Measurements from ENCODE around the gene DOK6.

Gene DOK6

GRCh38 chr18:69747388-69747787, 346.7 kb downstream of the DOK6 start:
- TF ChIP-seq EZH2phosphoT487 (IDR thresholded peaks at IDR 0.05; ENCODE audit: low read depth) (no peak), CTCF (IDR thresholded peaks at IDR 0.05; ENCODE audit: low read depth, low read length) (no peak)
- Histone ChIP-seq H3K4me2 (ENCODE audit: low read length) (no peak overlapping the region), H3K9ac (ENCODE audit: low read length) (no peak overlapping the region), H3K27ac (ENCODE audit: low read length) (no peak overlapping the region), H2AFZ (ENCODE audit: low read depth, low read length) (no peak overlapping the region), H4K20me1 (ENCODE audit: insufficient read depth, low read length) (no peaks in the 10 kb centered on the region), H3K27me3 (ENCODE audit: low read depth, low read length) (no peaks in the 10 kb centered on the region), H3K36me3 (replicated peaks; ENCODE audit: low read depth, low read length) (no peaks in the 10 kb centered on the region), H3K9me3 (ENCODE audit: insufficient read depth, low read length) (0 out of 2 replicates have a peak, but pooled peaks cover 4% of the 10 kb centered on the region), H3K4me1 (ENCODE audit: low read length) (no peaks in the 10 kb centered on the region), H3K4me3 (ENCODE audit: low read length) (no peak overlapping the region), H3K79me2 (ENCODE audit: low read length) (no peaks in the 10 kb centered on the region)

DNA sequence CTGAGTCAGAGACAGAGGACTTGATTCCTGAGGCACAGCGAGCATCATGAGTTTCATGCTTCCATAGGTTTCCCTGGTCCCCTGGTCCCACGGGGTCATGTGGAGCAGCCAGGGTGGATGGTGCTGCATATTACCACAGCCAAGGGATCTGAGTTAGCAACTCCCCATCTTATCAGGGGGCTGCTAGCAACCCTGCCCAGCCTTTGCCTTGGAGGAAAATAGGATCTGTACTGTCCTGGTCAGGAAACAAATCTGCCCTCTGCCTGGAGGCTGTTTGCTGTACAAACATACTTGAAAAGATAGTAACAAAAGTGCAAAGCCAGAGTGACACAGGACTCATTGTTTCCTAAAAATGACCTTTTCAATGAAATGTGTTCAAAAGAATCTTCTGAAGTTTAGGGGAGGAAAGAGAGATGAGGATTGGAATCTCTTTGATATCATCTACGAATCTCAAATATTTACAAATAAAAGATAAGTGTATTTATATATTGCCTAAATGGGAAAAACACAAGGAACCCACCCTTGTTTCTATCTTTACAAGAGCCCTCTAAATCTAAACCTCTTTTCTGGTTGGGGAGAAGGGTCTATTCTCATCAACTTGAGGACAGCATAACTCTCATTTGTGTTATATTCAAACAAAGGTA, 352.2 kb downstream of the DOK6 start:
- TF ChIP-seq EZH2phosphoT487 (IDR thresholded peaks at IDR 0.05; ENCODE audit: low read depth) (no peak), CTCF (IDR thresholded peaks at IDR 0.05; ENCODE audit: low read depth, low read length) (no peak)
- H3K27me3 ChIP-seq (ENCODE audit: low read depth, low read length): no peaks in the 10 kb centered on the region
- H3K9ac ChIP-seq (ENCODE audit: low read length): no peak overlapping the region
- no peaks in the 10 kb centered on the region for H4K20me1 ChIP-seq (ENCODE audit: insufficient read depth, low read length)
- H2AFZ ChIP-seq (ENCODE audit: low read depth, low read length): no peak overlapping the region
- H3K4me1 ChIP-seq (ENCODE audit: low read length): no peaks in the 10 kb centered on the region
- H3K27ac ChIP-seq (ENCODE audit: low read length): no peak overlapping the region
- H3K4me2 ChIP-seq (ENCODE audit: low read length): no peak overlapping the region
- H3K36me3 ChIP-seq (replicated peaks; ENCODE audit: low read depth, low read length): no peaks in the 10 kb centered on the region
- no peaks in the 10 kb centered on the region for H3K79me2 ChIP-seq (ENCODE audit: low read length)
- no peak overlapping the region for H3K4me3 ChIP-seq (ENCODE audit: low read length)
- 0 out of 2 replicates have a peak, but pooled peaks cover 4% of the 10 kb centered on the region for H3K9me3 ChIP-seq (ENCODE audit: insufficient read depth, low read length)

DNA sequence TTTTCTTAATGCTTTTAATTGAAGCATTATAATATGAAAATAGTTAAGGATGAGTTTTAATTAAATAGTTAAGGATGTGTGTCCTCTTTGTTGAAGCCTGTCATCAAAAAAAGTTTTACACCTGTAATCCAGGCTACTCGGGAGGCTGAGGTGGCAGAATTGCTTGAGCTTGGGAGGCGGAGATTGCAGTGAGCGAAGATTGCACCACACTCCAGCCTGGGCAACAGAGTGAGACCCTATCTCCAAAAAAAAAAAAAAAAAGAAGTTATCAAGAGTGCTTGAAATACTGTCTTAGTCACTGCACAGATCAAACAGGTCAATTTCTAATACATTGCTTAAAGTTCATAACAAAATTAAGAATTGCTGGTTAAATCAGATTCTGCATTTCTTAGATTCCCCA, 353.4 kb downstream of the DOK6 start:
- H3K27me3 ChIP-seq (ENCODE audit: low read depth, low read length): no peaks in the 10 kb centered on the region
- H3K27ac ChIP-seq (ENCODE audit: low read length): no peak overlapping the region
- no peaks in the 10 kb centered on the region for H3K4me1 ChIP-seq (ENCODE audit: low read length)
- H2AFZ ChIP-seq (ENCODE audit: low read depth, low read length): no peak overlapping the region
- 0 out of 2 replicates have a peak, but pooled peaks cover 4% of the 10 kb centered on the region for H3K9me3 ChIP-seq (ENCODE audit: insufficient read depth, low read length)
- H3K4me3 ChIP-seq (ENCODE audit: low read length): no peak overlapping the region
- no peak overlapping the region for H3K4me2 ChIP-seq (ENCODE audit: low read length)
- TF ChIP-seq CTCF (IDR thresholded peaks at IDR 0.05; ENCODE audit: low read depth, low read length) (no peak), EZH2phosphoT487 (IDR thresholded peaks at IDR 0.05; ENCODE audit: low read depth) (no peak)
- no peaks in the 10 kb centered on the region for H3K36me3 ChIP-seq (replicated peaks; ENCODE audit: low read depth, low read length)
- no peaks in the 10 kb centered on the region for H4K20me1 ChIP-seq (ENCODE audit: insufficient read depth, low read length)
- no peaks in the 10 kb centered on the region for H3K79me2 ChIP-seq (ENCODE audit: low read length)
- H3K9ac ChIP-seq (ENCODE audit: low read length): no peak overlapping the region

- Histone ChIP-seq H3K9me3 (ENCODE audit: insufficient read depth, low read length) (0 out of 2 replicates have a peak, but pooled peaks cover 4% of the 10 kb centered on the region), H3K4me1 (ENCODE audit: low read length) (no peaks in the 10 kb centered on the region), H3K4me2 (ENCODE audit: low read length) (no peak overlapping the region), H3K36me3 (replicated peaks; ENCODE audit: low read depth, low read length) (no peaks in the 10 kb centered on the region), H3K4me3 (ENCODE audit: low read length) (no peak overlapping the region), H2AFZ (ENCODE audit: low read depth, low read length) (no peak overlapping the region), H3K9ac (ENCODE audit: low read length) (no peak overlapping the region), H4K20me1 (ENCODE audit: insufficient read depth, low read length) (no peaks in the 10 kb centered on the region), H3K27ac (ENCODE audit: low read length) (no peak overlapping the region), H3K79me2 (ENCODE audit: low read length) (no peaks in the 10 kb centered on the region), H3K27me3 (ENCODE audit: low read depth, low read length) (no peaks in the 10 kb centered on the region)
- TF ChIP-seq CTCF (IDR thresholded peaks at IDR 0.05; ENCODE audit: low read depth, low read length) (no peak), EZH2phosphoT487 (IDR thresholded peaks at IDR 0.05; ENCODE audit: low read depth) (no peak)
Observed at GRCh38 chr18:69755041-69755440, 354.4 kb downstream of the DOK6 start.

Measured in OCI-LY3 (cell line).